GM18907 (cell line): ENCODE results near the gene CAVIN3.
A peak's percentile ranks its signal among the peaks of the same experiment; 100 is the strongest.
"Not testable (repeated sequence)": the region's sequence is repeated elsewhere in the genome, so short reads cannot be mapped to it uniquely, and the experiment has no call there.

Experiments used
- ATAC-seq: cut with Tn5 transposase; IDR thresholded peaks from one replicate; pipeline ENCODE4 v1.9.1; 2021; ENCODE audit warnings: mild to moderate bottlenecking, moderate library complexity; ENCODE audit not compliant: unreplicated experiment

Gene CAVIN3

DNA sequence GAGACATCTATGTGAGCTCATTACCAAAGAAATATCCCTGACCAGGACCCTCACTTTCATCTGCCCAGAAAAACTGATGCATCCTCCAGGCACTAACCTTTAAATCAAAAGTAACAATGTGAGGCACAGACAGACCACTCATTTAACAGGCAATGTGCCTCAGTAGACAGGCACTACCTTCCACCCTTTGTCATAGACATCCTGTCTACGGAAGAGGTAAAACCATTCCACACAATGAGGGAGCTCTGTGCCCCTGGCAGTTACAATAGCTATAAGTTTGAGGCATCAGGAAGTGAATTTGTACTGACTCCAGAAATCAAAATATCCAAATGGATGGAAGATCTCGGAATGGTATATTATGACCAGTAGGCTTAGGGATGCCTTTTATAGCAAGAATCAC is 6.7 kb upstream of the CAVIN3 start:
- ATAC-seq, result no peak

DNA sequence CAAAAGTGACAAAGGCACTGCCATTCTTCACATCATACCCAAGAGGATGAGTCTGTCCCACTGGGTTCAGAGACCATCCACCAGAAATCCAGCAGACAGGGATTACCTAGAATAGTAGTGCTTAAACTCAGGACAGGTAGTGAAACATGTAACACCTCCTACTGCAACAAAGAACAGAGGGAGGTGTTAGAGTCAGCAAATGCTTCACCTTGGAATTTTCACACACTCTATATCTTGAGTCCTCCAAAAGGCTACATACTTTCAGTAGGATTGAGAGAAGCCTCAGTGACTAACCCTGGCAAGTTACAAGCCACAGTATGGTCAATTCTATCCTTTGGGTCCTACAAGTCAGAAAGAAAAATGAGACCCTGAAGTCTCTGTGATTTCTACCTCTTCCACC is 6.0 kb upstream of the CAVIN3 start:
- no peak for ATAC-seq

DNA sequence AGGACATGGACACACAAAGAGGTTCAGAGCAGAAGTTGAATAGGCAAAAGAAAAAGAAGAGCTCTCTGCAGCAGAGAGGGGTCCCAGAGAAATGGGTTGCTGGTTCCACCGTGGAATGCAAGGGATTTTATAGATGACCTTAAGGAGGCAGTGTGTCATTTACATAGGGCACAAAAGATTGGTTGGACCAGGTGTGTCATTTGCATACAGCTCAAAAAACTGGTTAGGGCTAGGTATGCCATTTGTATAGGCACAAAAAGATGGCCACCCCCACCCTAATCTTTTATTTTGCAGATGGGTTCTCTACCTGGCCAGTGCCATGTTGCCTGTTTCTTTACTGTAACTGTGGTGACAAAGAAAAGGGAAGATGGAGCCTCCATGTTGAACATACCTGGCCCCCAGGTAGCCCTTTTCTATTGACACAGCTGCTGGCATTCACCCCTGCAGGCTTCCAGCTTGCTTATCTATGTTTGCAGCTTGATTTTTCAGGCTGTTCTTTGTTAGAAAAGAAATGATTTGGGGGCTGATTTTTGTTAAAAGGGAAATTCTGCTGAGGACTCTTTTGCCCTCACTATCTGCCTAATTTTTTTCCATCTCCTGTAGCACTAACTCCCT is 3.1 kb upstream of the CAVIN3 start:
- ATAC-seq, result no peak

DNA sequence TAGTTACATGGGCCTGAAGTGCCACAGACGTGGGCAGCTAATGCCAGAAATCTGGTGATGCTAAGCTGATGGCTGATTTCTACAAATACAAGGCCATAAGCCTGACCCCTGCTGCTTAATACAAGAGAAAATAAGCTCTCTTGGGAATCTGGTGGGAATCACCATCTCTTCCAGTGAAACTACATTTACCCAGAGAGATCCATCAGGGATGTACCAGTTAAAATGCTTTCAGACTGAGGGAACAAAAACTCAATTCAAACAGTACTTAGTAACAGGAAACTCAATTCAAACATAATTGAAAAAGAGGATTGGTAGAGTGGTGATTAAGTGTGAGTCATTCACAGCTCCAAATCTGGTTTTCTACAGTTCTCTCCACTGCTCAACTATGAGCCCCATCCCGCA is 1.7 kb upstream of the CAVIN3 start:
- ATAC-seq, result no peak

DNA sequence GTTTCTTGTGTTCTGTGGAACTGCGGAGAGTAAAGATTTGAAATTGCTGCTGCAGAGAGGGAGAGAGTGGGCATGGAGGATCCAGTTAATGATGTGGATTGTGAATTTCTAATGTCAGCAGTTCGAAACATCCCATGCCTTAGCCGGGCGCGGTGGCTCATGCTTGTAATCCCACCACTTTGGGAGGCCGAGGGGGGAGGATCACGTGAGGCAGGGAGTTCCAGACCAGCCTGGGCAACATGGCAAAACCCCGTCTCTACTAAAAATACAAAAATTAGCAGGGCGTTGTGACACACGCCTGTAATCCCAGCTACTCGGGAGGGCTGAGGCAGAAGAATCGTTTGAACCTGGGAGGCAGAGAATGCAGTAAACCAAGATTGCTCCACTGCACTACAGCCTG is 1.1 kb upstream of the CAVIN3 start:
- ATAC-seq, result no peak

DNA sequence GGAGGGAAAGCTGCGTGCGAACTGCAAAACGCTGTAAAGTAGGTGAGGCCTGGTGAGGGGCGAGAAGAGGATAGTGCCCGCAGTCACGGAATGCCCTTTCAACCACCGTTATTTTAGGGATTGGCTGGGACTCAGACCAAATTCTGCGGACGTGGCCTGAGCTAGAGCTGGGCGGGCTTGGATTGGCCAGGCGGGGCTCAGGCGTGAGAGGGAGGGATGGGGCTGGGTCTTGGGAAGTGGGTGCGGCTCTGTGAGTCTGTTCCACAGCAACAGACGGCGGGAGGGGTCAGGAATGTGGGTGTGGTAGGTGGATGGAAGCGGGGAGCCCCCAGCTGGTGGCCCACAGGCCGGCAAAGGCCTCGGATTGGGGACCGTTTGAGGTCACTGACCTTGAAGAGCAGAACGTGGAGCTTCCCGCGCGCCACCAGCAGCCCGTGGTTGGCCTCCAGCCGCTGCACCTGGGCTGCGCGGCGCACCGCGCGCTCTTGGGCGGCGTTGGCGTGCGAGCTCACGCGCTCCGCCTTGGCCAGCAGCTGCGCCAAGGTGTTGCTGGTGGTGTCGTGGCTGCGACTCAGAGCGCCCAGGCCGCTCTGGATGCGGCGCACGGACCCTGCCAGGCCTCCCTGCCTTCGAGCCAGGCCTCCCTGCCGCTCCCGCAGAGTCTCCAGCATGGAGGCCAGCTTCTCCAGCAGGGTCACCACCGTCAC is 444 bp downstream of the CAVIN3 start:
- peak; percentile 41 for ATAC-seq

DNA sequence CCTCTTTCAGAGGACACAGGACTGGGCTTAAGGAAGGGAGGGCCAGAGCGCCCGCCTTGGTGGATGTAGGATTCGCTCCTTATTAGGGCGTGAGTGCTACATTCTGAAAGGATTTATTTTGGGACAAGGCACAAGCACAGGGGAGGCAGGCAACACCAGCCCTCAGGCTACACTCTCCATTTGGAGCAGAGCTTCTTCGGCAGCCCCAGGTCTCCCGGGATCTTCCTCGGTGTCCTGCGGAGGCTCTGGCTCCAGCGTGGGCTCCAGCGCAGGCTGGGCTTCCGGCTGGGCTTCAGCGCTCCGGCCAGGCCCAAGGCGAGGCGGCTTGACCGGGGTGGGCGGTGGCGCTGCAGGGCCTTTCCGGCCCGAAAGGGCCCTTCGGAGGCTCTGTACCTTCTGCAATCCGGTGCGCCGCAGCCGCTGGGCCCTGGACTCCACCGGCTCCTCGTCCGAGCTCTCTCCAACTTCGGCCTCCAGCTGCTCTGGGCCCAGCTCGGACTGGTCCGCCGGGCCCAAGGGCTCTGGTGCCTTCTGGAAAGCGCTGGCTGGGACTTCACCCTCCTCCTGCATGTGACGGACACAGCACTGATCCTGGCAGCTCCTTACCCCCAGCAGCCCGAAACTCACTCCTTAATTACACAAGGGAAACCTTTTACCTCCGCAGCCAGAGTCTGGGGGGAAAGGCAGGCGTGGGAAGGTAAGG is 1.1 kb downstream of the CAVIN3 start:
- no peak for ATAC-seq

DNA sequence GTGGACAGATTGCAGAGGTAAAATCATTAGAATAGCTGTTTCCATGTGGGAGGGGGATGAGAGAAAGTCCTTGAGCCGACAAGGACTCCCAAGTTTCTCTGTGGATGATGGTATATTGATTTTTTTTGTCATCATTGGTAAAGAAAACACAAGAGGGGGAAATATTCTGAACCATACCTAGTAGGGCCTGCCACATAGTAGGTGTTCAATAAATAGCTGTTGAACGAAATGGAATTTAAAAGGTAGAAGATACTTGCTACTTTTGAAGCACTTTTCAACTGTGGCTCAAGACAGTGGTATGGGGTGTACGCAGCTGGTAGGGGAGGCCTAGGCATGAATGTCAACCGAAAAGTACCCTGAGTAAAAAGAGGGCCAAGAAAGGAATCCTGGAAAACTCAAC is 2.1 kb downstream of the CAVIN3 start:
- ATAC-seq, result no peak

DNA sequence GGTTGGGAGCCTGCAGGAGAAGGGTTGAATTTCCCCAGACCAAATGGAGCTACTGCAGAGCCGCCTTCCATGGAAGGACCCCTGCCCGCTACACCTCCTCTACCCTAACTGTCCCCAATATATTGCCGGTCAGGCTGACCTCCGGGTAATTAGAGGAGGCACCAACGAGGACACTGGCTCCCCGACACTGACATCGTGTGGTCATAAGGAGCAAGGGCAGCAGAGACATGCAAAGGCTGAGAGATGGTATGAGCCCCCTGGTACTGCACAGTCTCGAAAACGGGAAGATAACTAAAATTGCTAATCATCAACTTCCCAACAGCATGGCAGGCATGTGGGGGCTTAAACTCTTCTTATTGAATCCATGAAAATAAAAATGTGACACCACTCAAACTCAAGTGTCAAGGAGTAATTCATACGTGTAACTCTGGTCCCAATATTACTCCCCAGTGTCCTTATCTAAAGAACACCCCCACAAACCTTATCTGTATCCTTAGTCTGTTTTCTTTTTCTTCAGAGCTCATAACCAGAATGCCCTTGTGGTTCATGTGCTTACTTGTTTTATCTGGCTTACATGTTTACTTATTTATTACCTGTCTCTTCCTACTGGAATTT is 4.4 kb downstream of the CAVIN3 start:
- ATAC-seq, result peak; percentile 82

DNA sequence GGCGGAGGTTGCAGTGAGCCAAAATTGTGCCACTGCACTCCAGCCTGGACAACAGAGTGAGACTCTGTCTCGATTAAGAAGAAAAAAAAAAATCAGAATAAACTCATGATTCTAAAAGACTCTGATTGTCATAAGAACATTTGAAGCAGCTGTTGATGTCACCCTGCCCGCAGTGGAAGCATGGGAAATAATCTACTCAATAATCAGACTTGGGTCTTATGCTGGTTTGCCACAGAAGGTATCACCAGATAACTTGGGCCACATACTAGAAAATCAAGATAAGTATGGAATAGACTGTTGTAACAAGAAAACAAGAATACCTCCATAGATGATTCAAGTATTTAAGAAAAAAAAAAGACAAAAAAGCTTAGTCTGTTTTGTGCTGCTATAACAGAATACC is 8.2 kb downstream of the CAVIN3 start:
- ATAC-seq, result no peak

DNA sequence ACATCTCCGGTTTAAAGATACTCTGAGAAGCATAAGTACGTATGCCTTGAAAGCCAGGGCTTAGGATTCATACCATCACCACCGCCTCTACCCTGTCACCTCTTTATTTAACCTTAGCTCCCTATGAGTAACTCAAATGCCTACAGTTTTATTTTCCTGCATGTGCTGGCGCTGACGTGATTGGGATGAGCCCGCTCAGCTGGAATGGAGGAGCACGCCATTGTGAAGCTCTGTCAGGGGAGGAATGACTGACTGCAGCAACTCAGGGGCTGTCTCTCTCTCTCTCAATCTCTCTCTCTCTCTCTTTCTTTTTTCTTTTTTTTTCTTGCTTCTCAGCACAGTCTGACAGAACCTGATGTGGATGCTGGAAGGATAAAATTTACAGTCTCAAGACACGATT is 12.4 kb downstream of the CAVIN3 start:
- ATAC-seq, result no peak

DNA sequence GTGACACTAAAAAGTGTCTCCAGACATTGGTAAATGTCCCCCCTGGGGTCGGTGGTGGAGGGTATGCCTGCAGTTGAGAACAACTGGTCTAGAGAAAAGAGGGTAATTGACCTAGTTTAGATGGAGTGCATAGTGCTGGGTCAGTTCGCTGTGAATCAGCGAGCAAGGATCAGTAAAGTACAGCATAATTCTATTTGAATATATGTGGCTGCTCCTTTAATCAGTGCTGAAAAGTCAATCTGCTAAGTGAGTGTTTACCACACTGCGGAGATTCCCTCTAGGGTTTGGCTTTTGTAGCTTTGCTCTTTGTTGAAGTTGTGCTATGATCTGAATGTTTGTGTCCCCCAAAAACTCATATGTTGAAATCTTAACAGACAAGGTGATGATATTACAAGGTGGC is 15.0 kb downstream of the CAVIN3 start:
- ATAC-seq, result no peak

DNA sequence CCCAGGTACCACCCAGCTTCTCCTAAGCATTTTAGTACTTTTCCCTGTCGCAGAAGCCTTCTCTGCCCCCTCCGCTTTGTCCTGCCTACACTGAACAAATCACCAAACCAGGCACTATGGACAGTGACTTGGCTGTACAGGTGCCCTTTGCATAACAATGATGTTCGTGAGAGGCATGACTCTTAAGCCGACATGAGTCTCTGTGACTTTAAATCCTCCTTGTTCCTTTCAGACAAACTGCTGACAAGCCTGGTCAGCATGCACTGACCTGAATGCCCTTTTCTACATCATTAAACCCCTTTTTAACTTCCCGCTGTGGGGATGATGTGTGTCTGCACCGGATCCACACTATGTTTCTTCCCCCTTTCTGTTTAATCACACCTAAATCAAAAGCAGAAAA is 16.6 kb downstream of the CAVIN3 start:
- ATAC-seq, result no peak

DNA sequence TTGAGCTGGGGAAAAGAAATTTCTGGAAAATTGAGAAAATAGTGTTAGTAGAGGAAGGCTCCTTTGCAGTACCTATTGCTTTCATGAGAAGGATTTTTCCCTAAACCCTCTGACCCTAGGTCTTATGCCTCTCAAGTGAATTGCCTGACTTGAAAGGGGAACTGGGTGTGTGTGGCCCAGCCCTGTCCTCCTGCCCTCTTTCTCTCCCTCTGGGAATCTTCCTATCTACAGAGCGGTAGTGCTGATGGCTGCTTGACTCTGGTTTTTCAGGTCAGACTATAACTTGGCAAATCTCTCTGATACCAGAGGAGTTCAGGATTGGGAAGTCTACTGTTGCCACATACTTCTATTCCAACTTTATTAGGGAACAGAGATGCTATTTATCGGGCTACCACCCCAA is 19.2 kb downstream of the CAVIN3 start:
- no peak for ATAC-seq

DNA sequence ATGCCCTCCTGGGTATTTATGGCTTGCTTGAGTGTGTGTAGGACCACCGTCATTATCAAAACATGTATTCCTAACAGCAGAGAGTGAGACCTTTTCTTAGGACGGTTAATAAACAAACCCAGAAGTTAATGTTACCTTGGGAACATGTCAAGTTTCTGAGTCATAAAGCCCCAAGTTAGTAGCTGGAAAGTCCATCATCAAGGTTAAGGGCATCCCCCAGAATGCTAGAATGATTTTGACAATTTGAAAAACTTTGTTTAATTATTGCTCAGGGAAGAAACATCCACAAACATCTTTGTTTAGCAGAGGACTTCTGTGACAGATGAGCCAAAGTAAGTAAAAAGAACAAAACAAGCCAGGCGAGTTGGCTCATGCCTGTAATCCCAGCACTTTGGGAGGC is 20.0 kb downstream of the CAVIN3 start:
- ATAC-seq, result no peak

DNA sequence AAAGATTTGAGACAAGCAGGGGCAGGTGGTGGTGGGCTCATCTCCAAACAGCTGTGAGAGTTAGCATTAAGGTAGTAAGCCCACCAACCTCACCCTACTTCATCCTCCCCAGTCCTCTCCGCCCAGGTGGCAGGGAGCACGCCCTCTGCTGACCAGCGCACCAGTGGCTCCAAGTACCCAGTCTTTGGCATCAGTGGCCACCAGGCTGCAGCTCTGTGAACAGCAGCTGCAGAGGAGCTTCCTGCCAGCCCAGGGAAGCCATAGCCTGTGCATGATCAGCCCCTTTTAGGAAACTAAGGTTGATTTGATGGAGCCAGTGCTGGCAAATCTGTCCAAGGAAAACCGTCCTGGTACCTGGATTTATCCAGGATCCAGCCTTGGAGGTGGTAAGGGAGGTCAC is 21.7 kb downstream of the CAVIN3 start:
- peak; percentile 64 for ATAC-seq

DNA sequence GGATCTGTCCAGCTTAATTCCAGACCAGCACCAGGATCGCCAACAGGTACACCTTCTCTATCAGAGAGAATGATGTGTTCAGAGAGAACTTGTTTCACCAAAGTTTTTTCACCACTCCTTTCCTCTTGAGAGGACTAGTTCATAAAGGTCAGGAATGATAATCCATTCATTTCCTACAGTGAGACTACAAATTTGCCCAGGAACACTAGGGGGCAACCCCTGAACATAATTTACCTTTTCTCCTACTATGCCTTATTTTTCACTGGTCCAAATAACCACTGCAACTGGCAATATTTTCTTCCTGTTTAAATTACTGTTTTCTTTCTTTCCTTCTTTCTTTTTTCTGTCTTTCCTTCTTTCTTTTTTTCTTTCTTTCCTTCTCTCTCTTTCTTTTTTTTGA is 22.5 kb downstream of the CAVIN3 start:
- no peak for ATAC-seq

DNA sequence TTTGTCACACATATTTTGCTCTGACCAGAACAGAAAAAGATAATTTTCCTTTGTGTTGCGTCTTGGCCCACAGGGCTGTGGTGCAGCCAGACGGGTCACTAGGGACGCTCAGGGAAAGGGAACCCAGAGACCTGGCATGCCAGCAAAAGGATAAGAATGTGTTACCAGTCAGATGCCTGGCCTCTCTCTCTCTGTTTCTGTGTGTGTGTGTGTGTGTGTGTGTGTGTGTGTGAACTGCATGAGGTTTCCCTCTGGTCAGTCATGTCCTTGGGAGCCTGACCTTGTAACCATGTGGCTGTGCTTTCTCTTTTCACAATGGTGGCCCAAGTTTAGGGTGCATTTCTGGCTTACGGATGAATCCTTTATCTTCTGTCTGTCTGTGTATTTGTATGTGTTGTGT is 35.3 kb downstream of the CAVIN3 start:
- no peak for ATAC-seq

DNA sequence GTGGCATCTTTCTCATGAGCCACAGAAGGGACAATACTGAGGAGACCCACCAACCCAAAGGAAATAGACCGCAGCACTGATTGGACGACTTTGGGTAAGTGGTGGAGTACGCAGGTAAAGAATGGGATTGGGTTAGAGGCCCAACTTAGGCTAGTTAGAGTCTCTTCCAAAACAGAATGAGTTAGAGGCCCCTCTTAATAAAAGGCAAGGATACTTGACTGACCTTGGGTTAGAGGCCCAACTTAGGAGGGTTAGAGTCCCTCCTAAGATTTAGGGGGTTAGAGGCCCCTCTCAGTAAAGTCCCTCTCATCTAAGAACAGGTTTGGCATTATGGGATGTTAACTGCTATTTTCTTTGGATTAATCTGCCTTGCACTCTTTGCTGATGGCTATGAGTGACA is 36.1 kb downstream of the CAVIN3 start:
- no peak for ATAC-seq

DNA sequence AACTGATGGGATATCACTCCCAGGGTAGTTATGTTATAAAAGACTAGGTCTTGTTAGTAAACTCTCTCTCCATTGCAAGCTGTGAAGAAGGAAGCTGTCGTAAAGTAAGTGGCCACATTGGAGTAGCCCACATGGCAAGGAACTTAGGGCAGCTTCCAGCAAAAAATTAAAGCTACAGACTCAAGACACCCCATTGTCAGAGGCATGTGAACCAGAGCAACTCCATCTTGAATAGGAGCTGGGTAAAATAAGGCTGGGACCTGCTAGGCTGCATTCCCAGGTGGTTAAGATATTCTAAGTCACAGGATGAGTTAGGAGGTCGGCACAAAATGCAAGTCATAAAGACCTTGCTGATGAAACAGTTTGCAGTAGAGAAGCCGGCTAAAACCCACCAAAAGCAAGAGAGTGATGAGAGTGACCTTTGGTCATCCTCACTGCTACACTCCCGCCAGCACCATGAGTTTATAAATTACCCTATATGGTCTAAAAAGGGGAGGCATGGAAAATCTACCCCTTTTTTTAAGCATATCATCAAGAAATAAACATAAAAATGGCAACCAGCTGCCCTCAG is 36.8 kb downstream of the CAVIN3 start:
- ATAC-seq, result no peak

DNA sequence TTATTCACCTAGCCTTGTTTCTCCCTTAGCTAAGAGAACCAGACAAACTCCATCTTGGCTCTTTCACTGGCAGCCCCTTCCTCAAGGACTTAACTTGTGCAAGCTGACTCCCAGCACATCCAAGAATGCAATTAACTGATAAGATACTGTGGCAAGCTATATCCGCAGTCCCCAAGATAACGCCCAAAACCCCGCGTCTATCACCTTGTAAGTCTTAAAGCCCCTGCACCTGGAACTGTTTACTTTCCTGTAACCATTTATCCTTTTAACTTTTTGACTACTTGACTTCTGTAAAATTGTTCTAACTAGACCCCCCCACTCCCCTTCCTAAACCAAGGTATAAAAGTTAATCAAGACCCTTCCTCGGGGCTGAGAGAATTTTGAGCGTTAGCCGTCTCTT is 39.5 kb downstream of the CAVIN3 start:
- not testable (repeated sequence) for ATAC-seq

DNA sequence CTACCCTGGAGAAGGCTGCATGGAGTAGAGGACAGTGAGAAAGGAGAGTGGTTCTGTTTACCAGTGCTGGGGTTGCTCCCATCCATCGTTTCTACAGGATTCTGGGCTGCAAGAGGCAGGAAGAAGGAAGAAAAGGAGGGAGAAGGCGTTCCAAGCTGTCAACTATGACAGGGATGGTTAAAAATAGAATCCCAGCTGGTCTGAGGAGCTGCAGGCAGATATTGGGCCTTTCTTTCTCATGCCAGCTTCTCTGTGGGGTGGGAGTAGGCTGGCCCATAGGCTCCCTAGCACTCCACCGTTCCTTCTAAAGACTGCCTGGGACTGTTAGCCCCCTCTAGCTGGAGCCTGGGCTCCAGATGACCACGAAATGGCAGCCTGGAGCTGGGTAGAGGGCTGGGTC is 47.1 kb downstream of the CAVIN3 start:
- ATAC-seq, result no peak
